DMS153 treated with DMSO at 0.1 percent for 48 hours (cell line): ENCODE measurements around the gene ZNF710.
"Not testable (repeated sequence)": the region's sequence is repeated elsewhere in the genome, so short reads cannot be mapped to it uniquely, and the experiment has no call there.

ENCODE experiments used
- DNase-seq: peaks from one replicate; lab custom pipeline; 2025; ENCODE audit not compliant: unreplicated experiment; lab: John Stamatoyannopoulos, UW

ZNF710 gene

GRCh38 chr15:90101130-90101968, 100.2 kb downstream of the ZNF710 start:
- DNase-seq, result no peak

- DNase-seq, result peak; percentile 6
Measured at GRCh38 chr15:90101969-90102890, 101.1 kb downstream of the ZNF710 start, which contains the start of gene IDH2. TSS of gene IDH2 (minus strand) at chr15:90102468. CDS start at chr15:90102390, 78 bp downstream.

- DNase-seq, result peak; percentile 10
Measured at GRCh38 chr15:90103701-90104329, 102.7 kb downstream of the ZNF710 start.

DNA sequence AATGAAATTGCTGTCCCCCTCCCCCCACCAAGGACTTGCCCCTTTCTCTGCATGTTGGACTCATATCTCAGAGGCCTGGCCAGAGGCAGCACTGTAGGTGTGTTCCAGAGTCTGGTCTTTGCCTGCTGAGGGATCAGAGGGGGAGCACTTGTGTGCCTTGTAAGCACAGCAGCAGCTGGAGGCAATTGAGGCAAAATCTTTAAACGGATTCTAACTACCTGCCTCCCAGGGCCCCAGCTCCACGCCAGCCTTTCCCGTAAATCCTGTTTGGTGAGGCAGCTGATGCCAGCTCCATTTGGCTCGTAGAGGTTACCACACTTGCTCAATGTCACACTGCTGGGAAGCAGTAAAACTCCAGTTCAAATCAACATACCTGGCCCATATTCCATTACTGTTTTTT, 103.4 kb downstream of the ZNF710 start:
- DNase-seq, result no peak

DNA sequence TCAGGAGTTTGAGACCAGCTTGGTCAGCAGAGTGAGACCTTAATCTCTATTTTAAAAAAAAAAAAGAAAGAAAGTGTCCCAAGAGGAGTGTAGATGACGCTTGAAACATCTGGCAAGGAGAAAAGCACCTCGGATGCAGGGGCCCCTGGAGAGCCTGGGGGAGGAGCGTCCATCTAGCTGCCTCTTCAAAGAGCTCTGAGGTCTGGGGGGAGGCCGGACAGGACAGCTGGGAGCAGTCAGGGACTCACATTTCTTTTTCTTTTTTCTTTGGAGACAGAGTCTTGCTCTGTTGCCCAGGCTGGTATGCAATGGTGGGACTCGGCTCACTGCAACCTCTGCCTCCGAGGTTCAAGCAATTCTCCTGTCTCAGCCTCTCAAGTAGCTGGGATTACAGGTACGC, 104.4 kb downstream of the ZNF710 start:
- no peak for DNase-seq

DNA sequence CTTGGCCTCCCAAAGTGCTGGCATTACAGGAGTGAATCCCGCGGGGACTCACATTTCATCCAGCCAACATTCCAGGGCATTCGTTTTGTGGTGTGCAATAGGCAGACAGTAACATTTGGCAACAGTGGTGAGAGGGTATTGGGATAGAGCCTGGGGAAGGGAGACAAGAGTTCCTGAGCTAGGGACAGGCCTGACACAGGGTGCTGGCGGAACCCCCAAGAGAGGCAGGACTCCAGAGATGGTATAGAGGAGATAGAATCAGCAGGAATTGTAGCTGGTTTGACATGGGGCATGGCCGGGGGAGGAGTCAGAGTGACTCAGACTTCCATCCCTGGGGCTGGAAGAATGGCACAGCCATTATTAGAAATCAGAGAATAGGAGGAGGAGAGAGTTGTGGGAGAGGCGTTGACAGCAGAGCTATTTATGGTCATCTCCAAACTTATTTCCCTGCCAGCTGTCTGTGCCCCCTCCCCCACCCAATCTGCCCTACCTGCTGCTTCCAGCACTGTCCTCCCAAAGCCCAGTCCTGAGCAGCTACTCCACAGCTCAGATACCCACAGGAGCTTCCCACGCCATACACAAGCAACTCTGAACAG, 105.5 kb downstream of the ZNF710 start:
- DNase-seq, result no peak

DNA sequence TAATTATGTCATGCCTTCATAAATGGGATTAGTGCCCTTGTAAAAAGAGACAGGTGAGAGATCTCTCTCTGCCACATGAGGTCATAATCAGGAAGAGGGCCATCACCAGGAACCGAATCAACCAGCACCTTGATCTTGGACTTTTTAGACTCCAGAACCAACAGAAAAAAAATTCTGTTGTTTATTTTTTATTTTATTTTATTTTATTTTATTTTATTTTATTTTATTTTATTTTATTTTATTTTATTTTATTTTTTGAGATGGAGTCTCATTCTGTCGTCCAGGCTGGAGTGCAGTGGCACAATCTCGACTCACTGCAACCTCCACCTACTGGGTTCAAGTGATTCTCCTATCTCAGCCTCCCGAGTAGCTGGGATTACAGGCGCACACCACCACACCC, 106.9 kb downstream of the ZNF710 start:
- not testable (repeated sequence) for DNase-seq

GRCh38 chr15:90109163-90109751, 108.1 kb downstream of the ZNF710 start:
- DNase-seq, result not testable (repeated sequence)

- DNase-seq, result no peak
Measured at GRCh38 chr15:90113166-90113565, 112.0 kb downstream of the ZNF710 start.

- DNase-seq, result no peak
Measured at GRCh38 chr15:90114451-90114901, 113.4 kb downstream of the ZNF710 start.

DNA sequence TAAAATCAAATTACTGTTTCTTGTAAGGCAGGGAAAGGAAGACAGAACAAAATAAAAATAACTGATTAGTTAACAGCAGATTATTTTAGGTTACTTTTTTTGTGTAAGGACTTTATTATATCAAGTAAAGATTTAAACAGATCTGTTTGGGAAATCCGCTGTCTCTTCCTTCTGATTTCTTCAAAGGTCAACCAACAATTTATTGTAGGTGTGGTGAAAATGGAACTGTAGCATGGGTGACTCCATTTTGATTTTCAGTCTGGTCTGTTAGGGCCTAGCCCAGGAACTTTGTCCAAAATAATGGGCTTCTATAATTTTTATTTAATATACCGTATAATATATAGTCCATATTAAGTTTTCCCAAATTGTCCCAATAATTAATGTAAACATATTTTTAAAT, 114.7 kb downstream of the ZNF710 start:
- no peak for DNase-seq

DNA sequence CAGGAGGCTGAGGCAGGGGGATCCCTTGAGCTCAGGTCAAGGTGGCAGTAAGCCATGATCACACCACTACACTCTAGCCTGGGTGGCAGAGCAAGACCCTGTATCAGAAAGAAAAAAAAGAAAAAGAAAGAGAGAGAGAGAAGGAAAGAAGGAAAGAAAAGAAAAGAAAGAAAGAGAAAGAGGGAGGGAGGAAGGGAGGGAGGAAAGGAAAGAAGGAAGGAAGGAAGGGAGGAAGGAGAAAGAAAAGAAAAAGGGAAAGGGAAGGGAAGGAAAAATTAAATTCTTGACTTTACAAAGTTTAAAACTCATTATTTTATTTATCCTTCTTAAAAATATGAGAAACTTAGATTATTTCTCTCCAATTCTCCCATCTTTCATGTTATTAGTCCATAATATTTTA, 118.2 kb downstream of the ZNF710 start:
- no peak for DNase-seq

- DNase-seq, result no peak
Measured at GRCh38 chr15:90121086-90121485, 120.0 kb downstream of the ZNF710 start.

DNA sequence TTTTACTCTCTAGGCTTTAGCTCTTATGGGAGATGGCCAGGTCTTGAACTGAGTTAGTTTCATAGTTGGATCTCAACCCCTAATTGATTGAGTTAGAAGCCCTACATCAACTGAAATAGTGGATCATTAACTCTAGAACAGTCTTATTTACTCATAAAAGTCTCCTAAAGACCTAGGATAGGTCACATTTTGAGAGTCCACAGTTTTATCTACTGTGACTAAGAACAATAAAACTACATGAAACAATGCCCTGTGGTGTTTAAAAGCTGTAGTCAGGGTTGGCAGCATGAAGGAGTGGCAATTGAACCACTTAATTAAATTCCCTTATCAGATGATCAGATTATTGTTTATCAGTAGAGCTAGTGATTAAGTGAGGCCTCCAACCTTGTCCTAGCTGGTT, 123.4 kb downstream of the ZNF710 start:
- no peak for DNase-seq

GRCh38 chr15:90126022-90126421, 124.9 kb downstream of the ZNF710 start:
- DNase-seq, result no peak

DNA sequence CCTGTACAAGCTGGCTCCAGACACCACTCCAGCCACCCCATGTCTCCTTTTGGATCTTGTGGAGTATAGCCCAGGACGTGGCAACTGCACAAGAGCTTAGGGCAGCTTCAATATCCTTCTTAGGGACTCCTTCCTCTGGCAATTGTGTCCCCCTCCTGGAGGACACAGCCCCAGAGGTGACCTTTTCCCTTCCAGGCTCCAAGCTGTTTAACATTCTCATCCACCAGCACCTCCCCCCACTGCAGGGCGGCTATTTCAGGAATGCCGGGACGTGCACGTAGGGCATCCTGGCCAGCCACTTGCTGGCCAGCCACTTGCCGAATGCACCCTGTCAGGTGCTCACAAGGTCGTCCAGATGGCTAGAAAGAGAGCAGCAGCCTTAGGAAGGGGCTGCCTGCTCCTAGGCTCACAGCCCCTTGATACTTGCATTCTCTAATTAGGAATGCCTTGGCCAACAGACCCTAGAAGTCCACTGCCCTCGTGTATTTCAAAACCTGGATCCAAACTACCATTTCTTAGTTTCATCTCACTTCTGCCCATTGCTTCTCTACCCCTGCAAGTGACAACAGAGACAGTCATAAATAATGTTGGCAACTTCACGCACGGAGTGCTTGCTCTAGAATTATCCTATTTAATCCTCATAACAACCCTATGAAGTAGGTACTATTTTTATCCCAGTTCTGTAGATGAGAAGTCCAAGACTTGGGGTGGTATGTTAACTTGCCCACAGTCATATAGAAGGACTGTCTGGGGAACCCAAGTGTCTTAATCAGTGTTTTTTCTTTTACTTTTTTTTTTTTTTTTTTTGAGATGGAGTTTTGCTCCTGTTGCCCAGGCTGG, 125.7 kb downstream of the ZNF710 start:
- no peak for DNase-seq

GRCh38 chr15:90130291-90130690, 129.2 kb downstream of the ZNF710 start:
- DNase-seq, result no peak
